HG02973 (cell line): ENCODE data around the gene FLT1.

ENCODE experiments used
- ATAC-seq: cut with Tn5 transposase; IDR thresholded peaks from one replicate; pipeline ENCODE4 v1.9.1; 2021; ENCODE audit warnings: moderate library complexity; ENCODE audit not compliant: unreplicated experiment

FLT1 gene

GRCh38 chr13:28529836-28530235 is 34.9 kb upstream of the FLT1 start:
- ATAC-seq = no peak

GRCh38 chr13:28528848-28529247 is 33.9 kb upstream of the FLT1 start:
- ATAC-seq = no peak

- no peak for ATAC-seq
Measured at GRCh38 chr13:28528388-28528787, 33.5 kb upstream of the FLT1 start.

- ATAC-seq = no peak
Measured at GRCh38 chr13:28527629-28528028, 32.7 kb upstream of the FLT1 start.

GRCh38 chr13:28526876-28527275 is 31.9 kb upstream of the FLT1 start:
- no peak for ATAC-seq

GRCh38 chr13:28522871-28523270 is 27.9 kb upstream of the FLT1 start:
- no peak for ATAC-seq

- ATAC-seq = no peak
Measured at GRCh38 chr13:28513745-28514144, 18.8 kb upstream of the FLT1 start.

- ATAC-seq = no peak
Measured at GRCh38 chr13:28510542-28510941, 15.6 kb upstream of the FLT1 start.

- ATAC-seq = no peak
Measured at GRCh38 chr13:28510066-28510465, 15.1 kb upstream of the FLT1 start.

- no peak for ATAC-seq
Measured at GRCh38 chr13:28505543-28506135, 10.7 kb upstream of the FLT1 start.

GRCh38 chr13:28503182-28503967 is 8.4 kb upstream of the FLT1 start:
- ATAC-seq = no peak

- ATAC-seq = no peak
Measured at GRCh38 chr13:28501547-28501946, 6.6 kb upstream of the FLT1 start.

- no peak for ATAC-seq
Measured at GRCh38 chr13:28499609-28500008, 4.7 kb upstream of the FLT1 start.

- ATAC-seq = no peak
Measured at GRCh38 chr13:28498481-28499115, 3.7 kb upstream of the FLT1 start.

- no peak for ATAC-seq
Measured at GRCh38 chr13:28497143-28497876, 2.4 kb upstream of the FLT1 start.

- ATAC-seq = no peak
Measured at GRCh38 chr13:28496188-28496564, 1.2 kb upstream of the FLT1 start.

GRCh38 chr13:28495538-28496187 is 735 bp upstream of the FLT1 start:
- ATAC-seq = no peak

- no peak for ATAC-seq
Measured at GRCh38 chr13:28494504-28494777, 487 bp downstream of the FLT1 start.

GRCh38 chr13:28493740-28494503 is 1.0 kb downstream of the FLT1 start:
- no peak for ATAC-seq

GRCh38 chr13:28492569-28493367 is 2.2 kb downstream of the FLT1 start:
- no peak for ATAC-seq
